ENCODE measurements around the gene EIF3D. TPM values are rescaled to one million over a fixed set of nuclear protein-coding genes. Genes with fewer than 3 reads are reported as not detected.

EIF3D gene
- total and polyA plus RNA-seq, 2 of the 8 experiments (the other 6 are each of a cell fraction or from before 2014, with no cell fraction given) = 195 to 408 TPM

DNA sequence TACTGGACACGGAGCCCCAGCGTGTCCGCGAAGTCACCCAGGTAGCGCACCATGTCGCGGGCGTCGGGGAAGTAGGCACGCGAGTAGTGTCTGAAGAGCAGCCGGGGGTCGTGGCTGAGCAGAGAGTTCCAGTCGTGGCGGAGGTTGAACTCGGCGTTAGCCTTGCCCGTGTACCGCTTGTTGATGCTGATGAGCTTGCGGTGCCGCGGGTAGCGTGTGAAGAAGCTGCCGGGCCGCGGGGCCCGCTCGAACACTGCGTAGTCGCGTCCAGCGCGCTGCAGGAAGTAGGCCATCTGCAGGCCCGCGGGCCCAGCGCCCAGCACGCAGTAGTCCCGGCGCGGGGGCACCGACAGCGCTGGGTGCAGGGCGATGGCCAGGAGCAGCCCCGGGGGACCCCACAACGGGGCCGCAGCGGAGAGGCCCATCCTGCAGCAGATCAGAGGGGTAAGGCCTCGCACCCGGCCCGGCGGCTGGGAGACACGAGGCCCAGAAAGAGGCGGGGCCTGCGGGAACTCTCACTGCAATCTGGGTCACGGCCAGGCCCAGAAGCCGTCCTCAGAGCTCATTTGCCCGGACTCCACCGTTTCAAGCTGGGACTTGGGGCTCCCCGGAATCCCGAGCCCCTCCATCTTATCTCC lies 22.8 kb downstream of the EIF3D start:
- peaks cover 0 to 8% of the 10 kb centered on the region in 2 experiments; a peak in 2 of 4 replicates for H3K9me3 ChIP-seq (ENCODE audit: insufficient read depth in 2 of 2, low read depth in 1 of 2, low read length in 1 of 2)
- H2AFZ ChIP-seq (ENCODE audit: low read length) = no peak overlapping the region
- no peak overlapping the region for H3K23ac ChIP-seq (ENCODE audit: insufficient read length)
- H3K79me2 ChIP-seq (ENCODE audit: control insufficient read depth in 1 of 2, insufficient read depth in 2 of 2, low read length in 2 of 2) = peaks cover 0 to 2% of the 10 kb centered on the region in 2 experiments; a peak in 1 of 4 replicates
- H3K4ac ChIP-seq (replicated peaks; ENCODE audit: insufficient read length, low read depth, low read length) = no peak overlapping the region
- DNase-seq (ENCODE audit: low read depth in 1 of 2, low spot score in 2 of 2) = no peak
- no peak overlapping the region; the same call in 1 of the 2 replicates for H3K18ac ChIP-seq (ENCODE audit: extremely low read depth, low read length)
- no peak overlapping the region for H2BK20ac ChIP-seq (ENCODE audit: low read length)
- H3K23me2 ChIP-seq (ENCODE audit: low read depth, low read length) = no peaks in the 10 kb centered on the region; the same call in 1 of the 2 replicates
- peak overlapping the region; percentile 42; the same call in 1 of the 2 replicates for H4K8ac ChIP-seq (ENCODE audit: extremely low read depth, insufficient read depth, low read length)
- no peak overlapping the region for H2BK5ac ChIP-seq (ENCODE audit: low read depth, low read length)
- H3K27ac ChIP-seq (ENCODE audit: low read depth, low read length) = no peak overlapping the region; the same call in 1 of the 2 replicates
- no peak overlapping the region for H2BK12ac ChIP-seq (ENCODE audit: low read depth, low read length)
- H4K91ac ChIP-seq (replicated peaks; ENCODE audit: insufficient read length, low read length) = peak overlapping the region; percentile 11
- no peak overlapping the region for H2BK15ac ChIP-seq (ENCODE audit: low read length)
- H3K56ac ChIP-seq (replicated peaks; ENCODE audit: insufficient read length, low read depth, low read length) = peak overlapping the region; percentile 1
- no peak overlapping the region for H2BK120ac ChIP-seq (replicated peaks; ENCODE audit: low read depth, low read length)
- 98% methylated on average over 55 of the region's 60 CpGs; no CpG with 5 or more reads in 1 of the 2 experiments for WGBS, 2 experiments (ENCODE audit: extremely low coverage in 1 of 2, insufficient coverage in 1 of 2, insufficient read length in 1 of 2, insufficient replicate concordance in 2 of 2, low coverage in 1 of 2, low lambda C conversion rate in 2 of 2, missing lambda C conversion rate in 1 of 2)
- H3K9ac ChIP-seq (replicated peaks in 1 of 4; ENCODE audit: extremely low read depth in 1 of 4, low read depth in 3 of 4, low read length in 3 of 4) = no peak overlapping the region
- H3K79me1 ChIP-seq (ENCODE audit: low read depth, low read length) = no peaks in the 10 kb centered on the region
- H3K4me2 ChIP-seq (ENCODE audit: insufficient read depth in 1 of 2, low read depth in 2 of 2, low read length in 2 of 2) = peak overlapping the region; percentile 54 to 61
- H3K4me3 ChIP-seq (ENCODE audit: extremely low read depth in 1 of 4, insufficient read depth in 2 of 4, low read depth in 3 of 4, low read length in 4 of 4) = peak overlapping the region in 3 of 4 experiments; percentile 33 to 58 (median 39); a peak in 5 of 8 replicates
- peaks cover 0 to 6% of the 10 kb centered on the region in 2 experiments for H4K20me1 ChIP-seq (replicated peaks in 1 of 2; ENCODE audit: control insufficient read depth in 1 of 2, insufficient read depth in 2 of 2, low read length in 2 of 2)
- FAIRE-seq = no peak
- peaks cover 4 to 14% (median 11%) of the 10 kb centered on the region in 4 experiments for H3K36me3 ChIP-seq (ENCODE audit: control insufficient read depth in 2 of 4, insufficient read depth in 4 of 4, low read length in 3 of 4)
- peaks cover 0 to 5% (median 0%) of the 10 kb centered on the region in 4 experiments; a peak in 1 of 7 replicates for H3K4me1 ChIP-seq (replicated peaks in 1 of 4; ENCODE audit: control insufficient read depth in 3 of 4, insufficient read depth in 4 of 4, low read length in 3 of 4)
- POLR2A ChIA-PET (ENCODE audit: partially characterized antibody) = interaction anchor here (1.1 to 8.8 kb wide), 9 partner anchors 8 to 177 kb away, joined by 3 to 92 read pairs (median 7); partner anchors contain the start of genes EIF3D and TXN2
- 0 out of 2 replicates have a peak overlapping the region, but pooled peaks have one; percentile 70 for H2AK5ac ChIP-seq (ENCODE audit: low read depth, low read length)
- CTCF ChIA-PET (ENCODE audit: partially characterized antibody) = interaction anchor here (1.1 to 2.5 kb wide), 3 partner anchors 205 to 220 kb away, joined by 4 to 11 read pairs (median 5); no protein-coding TSS in a partner anchor
- peaks cover 0 to 11% (median 6%) of the 10 kb centered on the region in 4 experiments; a peak in 4 of 7 replicates for H3K27me3 ChIP-seq (replicated peaks in 1 of 4; ENCODE audit: control insufficient read depth in 3 of 4, extremely low read depth in 1 of 4, insufficient read depth in 3 of 4, low read length in 3 of 4)
- H3K14ac ChIP-seq (ENCODE audit: insufficient read length) = no peak overlapping the region
- H4K5ac ChIP-seq (ENCODE audit: insufficient read length, low read depth, low read length) = peak overlapping the region; percentile 8
- no peak for TF ChIP-seq GTF2F1 (IDR thresholded peaks at IDR 0.05; ENCODE audit: borderline replicate concordance, low read depth, low read length)
- no peak for TF ChIP-seq TCF12 (IDR thresholded peaks at IDR 0.05; ENCODE audit: low read depth, low read length)
- no peak for TF ChIP-seq CTBP2 (IDR thresholded peaks at IDR 0.05; ENCODE audit: borderline replicate concordance, insufficient read depth, insufficient read length, low read length)
- TF ChIP-seq RBBP5 (IDR thresholded peaks at IDR 0.05; ENCODE audit: borderline replicate concordance, low read depth, low read length) = no peak
- no peak for TF ChIP-seq HDAC6 (IDR thresholded peaks at IDR 0.05; ENCODE audit: low read depth, low read length)
- no peak for TF ChIP-seq RAD21 (IDR thresholded peaks at IDR 0.05 in 1 of 2, conservative IDR thresholded peaks at IDR 0.05 in 1 of 2; ENCODE audit: low read depth in 2 of 2, low read length in 2 of 2)
- TF ChIP-seq CREB1 (IDR thresholded peaks at IDR 0.05) = no peak
- no peak for TF ChIP-seq JUND (IDR thresholded peaks at IDR 0.05; ENCODE audit: low read length)
- TF ChIP-seq POLR2AphosphoS5 (IDR thresholded peaks at IDR 0.05; ENCODE audit: low read depth, low read length) = no peak
- TF ChIP-seq KDM4A (IDR thresholded peaks at IDR 0.05; ENCODE audit: low read depth, low read length, severe bottlenecking) = no peak
- no peak for TF ChIP-seq SRF (IDR thresholded peaks at IDR 0.05; ENCODE audit: low read depth, low read length)
- TF ChIP-seq TAF1 (IDR thresholded peaks at IDR 0.05; ENCODE audit: low read depth, low read length) = no peak
